GM18861 (cell line): ENCODE data around the gene SPHK2.

Experiments used
- ATAC-seq: cut with Tn5 transposase; IDR thresholded peaks from one replicate; pipeline ENCODE4 v1.9.1; 2021; ENCODE audit not compliant: unreplicated experiment

Gene SPHK2

DNA sequence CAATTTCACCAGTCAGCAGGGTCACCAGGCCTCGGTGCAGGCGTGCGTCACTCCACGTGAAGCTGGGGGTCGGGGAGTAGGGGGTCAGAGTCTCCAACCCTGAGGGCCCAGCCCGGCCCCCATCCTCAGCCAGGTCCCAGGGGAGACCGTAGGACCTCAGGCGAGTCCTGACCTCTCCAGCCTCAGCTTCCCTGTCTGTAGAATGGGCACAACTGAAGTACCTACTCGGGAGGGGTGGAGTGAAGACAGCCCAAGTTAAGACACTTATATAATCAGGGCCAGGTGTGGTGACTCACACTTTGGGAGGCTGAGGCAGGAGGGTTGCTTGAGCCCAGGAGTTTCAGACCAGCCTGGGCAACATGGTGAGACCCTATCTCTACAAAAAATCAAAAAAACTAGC, 15.5 kb upstream of the SPHK2 start:
- ATAC-seq: no peak

DNA sequence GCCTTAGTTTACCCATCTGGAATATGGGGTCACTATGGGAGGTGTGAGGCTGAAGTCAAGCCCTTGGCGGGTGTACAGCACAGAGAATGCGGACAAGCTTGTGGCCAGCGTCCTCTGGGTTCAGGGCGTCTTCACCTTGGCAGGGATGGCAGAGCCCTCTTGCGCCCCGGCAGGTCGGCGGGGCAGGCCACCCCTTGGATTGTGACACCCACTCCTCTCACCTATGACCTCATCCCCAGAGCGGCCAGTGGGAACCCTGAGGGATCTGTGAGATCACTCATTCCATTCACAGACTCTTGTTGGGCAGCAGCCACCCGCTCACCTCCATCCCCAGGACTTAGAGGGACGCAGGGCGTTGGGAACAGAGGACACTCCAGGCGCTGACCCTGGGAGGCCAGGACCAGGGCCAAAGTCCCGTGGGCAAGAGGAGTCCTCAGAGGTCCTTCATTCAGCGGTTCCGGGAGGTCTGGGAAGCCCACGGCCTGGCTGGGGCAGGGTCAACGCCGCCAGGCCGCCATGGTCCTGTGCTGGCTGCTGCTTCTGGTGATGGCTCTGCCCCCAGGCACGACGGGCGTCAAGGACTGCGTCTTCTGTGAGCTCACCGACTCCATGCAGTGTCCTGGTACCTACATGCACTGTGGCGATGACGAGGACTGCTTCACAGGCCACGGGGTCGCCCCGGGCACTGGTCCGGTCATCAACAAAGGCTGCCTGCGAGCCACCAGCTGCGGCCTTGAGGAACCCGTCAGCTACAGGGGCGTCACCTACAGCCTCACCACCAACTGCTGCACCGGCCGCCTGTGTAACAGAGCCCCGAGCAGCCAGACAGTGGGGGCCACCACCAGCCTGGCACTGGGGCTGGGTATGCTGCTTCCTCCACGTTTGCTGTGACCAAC, 12.6 kb upstream of the SPHK2 start, which contains the start of gene SPACA4:
Gene SPACA4 (plus strand): TSS at position 280 of the 896 bp plus-strand sequence. CDS start 237 bp downstream, at position 517.
- no peak for ATAC-seq

DNA sequence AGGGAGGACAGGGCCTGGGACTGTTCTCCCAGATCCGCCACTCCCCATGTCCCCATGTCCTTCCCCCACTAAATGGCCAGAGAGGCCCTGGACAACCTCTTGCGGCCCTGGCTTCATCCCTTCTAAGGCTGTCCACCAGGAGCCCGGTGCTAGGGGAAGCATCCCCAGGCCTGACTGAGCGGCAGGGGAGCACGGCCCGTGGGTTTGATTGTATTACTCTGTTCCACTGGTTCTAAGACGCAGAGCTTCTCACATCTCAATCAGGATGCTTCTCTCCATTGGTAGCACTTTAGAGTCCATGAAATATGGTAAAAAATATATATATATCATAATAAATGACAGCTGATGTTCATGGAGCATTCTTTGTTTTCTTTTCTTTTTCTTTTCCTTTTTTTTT, 11.9 kb upstream of the SPHK2 start:
- ATAC-seq: no peak

DNA sequence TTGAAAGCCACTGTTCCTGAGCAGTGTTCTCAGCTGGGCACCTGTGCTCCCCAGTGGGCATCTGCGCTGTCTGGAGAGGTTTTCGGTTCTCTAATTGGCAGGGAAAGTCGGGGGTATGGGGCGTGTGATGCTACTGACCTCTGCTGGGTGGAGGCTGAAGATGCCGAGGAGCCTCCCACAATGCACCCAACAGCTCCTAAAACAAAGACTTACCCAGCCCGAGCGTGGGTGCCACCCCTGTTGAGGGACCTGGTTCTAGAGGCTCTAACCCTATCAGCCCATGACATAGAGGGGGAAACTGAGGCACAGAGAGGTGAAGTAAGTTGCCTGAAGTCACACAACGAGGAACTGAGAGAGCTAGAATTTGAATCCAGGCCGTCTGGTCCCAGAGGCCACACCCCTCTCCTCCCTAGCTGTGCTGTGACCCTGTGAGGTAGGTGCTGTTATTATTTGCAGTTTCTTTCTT, 10.5 kb upstream of the SPHK2 start:
- ATAC-seq: no peak

DNA sequence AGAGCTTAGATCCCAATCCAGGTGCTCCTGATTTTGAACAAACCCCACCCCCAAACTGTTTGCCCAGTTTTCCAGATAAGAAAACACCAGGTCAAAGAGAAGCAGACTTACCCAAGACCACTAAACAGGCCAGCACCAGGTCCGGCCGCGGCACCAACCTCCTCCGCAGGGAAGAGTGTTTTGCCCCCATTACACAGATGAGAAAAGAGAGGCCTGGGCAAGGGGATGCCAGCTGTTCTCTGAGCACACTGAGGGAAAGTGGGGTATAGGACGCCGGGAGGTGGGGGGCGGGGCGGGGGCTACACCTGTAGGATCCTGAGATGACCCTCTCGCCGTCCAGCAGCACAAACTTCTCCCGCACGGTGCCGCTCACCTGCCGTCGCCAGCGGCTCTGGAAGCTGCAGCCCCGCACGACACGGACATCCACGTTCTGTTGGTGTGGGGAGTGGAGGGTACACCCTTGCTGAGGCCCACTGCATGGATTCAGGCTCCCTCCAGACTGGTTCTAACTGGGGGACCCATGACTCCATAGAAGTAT, 9.7 kb upstream of the SPHK2 start:
- no peak for ATAC-seq

DNA sequence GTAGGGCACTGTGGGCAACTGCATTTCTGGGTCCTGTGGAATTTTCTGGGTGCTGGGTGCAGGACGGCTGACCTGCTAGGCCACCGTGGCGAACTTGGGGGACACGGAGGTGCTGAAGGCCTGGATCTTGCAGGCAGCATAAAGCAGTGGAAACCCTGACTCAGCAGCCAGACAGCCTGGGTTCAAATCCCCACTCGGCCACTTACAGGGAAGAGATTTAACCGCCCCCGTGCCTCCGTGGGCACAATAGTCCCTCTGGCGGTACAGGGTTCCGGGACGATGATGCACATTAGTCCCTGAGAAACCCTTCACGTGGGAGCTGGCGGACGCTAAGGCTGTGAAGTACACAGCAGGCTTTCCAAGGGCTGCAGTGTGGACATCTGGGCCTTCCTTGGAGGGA, 7.4 kb upstream of the SPHK2 start:
- ATAC-seq: no peak

DNA sequence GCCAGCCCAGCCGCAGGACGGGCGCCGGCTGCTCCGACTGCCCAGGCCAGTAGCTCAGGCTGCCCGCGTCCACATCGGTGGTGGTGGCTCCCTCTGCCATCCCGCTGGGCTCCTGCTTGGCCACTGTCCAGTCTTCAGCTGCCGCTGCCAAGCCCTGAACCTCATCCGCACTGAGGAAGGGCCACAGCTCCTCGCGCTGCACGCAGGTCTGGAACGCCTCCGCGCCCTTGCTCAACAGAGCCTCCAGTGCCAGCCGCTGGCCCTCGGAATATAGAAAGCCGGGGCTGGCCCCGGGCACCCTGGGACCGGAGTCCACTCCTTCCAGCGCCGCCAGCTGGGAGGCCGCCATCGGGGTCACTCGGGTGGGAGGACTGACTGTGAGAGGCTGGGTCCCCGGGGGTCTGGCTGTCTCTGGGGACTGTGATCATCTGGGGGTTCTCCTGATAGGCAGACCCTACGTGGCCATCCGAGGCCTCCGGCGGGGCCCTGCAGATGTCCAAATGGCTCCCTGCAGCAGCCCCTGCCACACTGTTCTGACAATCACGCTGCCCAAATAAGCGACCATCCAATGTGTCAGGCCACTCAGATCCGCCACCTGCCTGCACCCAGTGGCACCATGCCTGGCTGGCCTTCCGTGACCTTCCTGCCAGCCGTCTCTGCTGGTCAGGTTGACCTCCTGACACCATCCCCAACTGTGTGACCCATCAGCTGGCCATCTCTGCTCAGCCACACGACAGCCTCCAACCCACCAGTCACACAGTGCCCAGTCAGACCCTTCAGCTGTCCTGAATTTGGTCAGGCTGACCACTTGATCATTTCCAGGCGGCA, 6.1 kb upstream of the SPHK2 start:
- ATAC-seq: no peak

DNA sequence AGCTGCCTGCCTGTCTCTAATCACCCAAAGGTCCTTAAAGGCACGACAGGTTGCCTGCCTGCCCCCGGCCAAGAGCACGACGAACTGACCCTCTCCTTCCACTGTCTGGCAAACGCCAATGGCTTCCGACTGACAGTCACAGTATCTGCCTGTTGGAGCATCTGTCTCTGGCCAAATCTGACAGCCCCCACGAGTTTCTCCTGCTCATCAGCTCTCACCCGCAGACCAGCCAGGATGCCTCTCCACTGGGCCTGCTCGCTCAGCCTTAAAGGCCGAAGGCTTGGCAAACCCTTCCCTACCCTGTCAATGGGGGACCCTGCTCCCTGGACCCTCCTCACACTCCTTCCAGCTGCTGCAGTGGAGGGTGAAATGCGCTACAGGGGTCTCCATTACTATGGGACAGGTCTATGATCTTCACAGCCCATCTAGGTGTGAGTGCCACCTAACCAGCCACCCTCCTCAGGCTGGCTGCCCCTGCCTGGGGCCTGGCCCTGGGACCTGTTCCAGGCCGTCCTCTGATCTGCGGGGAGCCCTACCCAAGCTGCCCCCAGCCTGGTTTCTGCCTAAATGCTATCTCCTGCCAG, 5.4 kb upstream of the SPHK2 start:
- no peak for ATAC-seq

DNA sequence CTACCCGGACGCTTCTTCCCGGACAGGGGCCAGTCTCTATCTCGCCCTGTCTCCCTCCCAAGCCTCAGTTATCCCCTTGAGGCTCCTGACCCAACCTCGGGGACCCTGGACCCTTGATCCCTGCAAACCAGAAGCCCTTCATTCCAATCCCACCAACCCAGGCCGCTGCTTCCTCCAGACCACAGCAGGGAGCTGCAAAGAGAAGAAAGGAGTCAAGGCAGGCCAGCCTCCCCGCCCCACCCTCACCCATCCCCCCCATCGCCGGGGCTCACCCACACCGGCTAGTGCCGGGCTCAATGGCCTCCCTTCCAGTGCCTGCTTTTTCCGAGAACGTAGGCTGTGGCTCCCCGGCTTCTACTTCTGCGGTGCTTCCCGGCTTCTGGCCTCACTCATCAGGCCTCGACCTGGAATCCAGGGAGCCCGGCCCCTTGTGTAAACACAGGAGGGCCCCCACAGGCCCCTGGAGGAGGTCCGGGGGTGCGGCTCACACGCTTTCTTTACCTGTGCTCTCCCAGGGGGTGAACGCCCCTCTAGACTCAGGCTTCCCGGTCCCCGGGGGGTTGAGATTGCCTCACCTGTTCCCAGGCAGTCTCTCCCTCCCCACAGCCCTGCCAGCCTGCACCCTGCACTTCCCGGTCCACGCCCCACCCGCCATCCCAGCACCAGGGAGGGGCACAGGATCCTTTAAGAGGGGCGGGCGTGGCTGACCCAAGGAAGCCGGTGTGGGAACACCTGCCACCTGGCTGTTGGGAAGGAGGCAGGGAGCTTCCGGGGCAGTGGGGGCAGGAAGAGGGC, 4.7 kb upstream of the SPHK2 start, which contains the start of gene FAM83E:
Gene FAM83E (minus strand): TSS at position 641 of the 795 bp plus-strand sequence. CDS start 1,704 bp downstream, outside the sequence.
- no peak for ATAC-seq

DNA sequence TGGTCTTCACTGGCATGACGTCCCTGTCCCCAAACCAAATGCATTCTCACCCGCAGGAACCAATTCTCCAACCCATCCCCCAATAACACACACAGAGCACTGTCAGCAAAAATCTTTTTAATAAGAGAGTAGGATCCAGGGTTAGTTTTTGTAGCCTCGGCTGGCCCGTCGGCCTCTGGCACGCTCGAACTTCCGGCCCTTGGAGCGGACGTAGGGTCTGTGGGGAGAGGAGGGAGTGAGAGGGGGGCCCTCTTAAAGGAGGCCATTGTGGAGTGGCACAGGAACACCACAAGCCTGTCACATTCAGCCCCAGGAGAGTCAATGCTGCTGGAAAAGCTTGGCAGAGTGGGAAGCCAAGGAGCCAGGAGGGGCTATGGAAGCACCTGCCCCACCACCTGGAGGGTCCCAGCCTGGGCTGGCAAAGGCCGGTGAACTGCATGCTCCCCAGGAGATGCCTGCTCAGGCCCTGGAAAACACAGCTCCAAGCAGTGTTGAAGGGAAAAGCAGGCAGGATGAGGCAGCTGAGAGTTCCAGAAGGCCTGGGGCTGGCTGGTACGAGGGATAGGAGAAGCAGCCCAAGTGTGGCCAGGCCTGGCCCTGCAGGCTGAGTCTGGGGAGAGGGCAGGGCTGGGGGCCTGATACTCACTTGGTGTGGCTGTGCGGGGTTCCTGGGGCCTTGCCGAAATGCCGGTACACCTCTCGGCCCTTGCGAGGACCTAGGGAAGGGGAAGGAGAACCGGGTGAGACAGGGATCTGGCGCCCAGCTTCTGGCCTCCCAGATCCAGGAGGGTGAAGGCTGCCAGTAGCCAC, 3.9 kb upstream of the SPHK2 start:
- no peak for ATAC-seq

DNA sequence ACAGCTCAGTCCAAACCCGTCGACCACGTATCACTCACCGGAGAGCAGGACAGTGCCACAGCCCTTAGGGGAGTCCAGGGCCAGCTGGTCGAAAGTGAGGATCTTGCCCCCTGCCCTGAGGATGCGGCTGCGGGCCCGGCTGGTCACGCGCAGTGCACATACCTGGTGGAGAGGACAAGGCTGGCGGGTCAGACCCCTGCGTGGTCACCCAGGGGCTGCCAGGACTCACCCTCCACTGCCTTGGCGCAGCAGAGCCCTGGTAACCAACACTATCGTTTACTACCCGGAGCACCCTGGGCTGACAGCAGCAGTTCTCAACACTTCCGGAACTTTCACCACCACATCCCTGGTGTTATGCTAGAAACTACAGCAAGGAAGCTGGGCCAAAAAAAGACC, 3.3 kb upstream of the SPHK2 start:
- no peak for ATAC-seq

DNA sequence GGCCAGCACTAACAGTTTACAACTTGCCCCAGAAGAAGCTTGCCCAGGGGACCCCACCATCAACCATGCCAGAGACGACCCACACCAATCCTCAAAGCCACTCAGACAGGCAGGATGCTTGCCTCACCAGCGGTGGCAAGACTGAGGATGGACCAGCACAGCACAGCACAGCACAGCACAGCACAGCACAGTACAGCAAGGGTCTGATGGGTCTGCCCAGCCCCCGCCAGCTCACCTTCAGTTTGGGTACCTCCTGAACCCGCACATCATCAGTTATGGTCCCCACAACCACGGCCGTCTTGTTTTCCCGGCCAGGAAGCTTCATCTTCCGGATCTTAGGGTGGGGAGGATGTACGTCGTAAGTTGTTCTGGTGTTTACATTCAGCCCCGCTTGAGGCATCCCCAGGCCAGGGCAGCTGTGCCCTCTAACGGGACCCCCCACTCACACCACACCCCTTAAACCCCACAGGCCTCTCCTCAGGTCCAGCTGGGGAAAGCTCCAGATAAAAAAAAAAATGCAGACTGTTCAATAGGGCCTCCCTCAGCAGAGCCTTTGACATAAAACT, 2.7 kb upstream of the SPHK2 start:
- ATAC-seq: no peak

DNA sequence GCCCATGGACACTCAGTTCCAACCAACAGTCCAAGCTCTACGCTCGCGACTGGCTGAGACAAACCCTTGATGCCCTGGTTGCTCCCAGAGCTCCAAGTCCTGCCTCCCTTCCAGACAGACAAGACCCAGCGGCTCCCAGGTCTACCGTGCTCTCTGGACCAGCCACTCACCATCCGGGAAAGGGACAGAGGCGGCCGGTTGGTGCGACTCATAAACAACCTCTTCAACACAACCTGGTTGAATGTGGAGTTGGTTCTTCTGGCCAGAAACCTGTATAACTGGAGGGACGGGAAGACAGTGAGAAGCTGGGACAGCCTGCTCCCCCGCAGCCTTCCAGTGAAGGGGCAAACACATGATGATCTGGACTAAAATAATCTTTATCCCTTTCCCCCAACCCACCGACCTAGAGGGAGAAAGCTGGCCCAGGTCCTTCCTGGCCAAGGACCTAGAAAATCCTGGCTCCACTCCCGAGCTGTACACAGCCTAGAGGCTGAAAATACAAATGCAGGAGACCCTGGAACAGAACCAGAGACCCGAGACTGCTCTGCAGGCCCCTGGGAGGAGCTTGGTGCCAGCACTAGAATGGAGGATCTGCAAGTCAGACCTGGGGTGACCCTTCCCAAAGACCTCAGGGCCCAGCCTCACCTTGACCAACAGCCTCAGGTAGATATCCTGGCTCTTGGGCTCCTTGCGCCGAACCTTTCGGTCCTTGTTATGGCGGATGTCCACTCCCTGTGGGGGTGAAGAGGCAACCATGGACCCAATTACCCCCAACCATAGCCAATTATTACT, 2.0 kb upstream of the SPHK2 start:
- no peak for ATAC-seq

DNA sequence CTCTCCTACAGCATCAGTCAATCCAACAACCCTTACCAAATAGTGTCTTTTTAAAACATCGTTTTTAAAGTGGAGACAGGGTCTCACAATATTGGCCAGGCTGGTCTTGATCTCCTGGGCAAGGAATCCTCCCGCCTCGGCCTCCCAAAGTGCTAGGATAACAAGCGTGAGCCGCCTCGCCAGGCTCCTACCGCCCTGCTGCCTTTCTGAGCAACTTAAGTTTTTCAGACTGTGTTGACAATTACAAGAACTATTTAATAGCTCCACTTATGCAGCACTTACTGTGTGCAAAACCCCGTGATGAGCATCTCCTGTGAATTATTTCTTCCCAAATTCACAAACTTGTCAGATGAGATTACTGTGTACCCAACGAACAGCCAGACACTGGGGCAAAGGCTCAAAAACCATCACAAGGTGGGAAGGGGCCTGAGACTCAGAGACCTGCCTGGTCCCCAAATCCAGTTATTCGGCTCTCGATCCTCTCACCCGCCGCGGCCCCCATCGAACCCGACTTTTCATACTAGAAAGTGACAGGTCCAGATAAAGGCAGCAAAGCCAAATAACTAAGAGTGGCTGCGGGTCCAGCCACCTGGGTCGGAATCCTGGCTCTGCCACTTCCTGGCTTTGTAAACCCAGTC, 909 bp upstream of the SPHK2 start:
- no peak for ATAC-seq

DNA sequence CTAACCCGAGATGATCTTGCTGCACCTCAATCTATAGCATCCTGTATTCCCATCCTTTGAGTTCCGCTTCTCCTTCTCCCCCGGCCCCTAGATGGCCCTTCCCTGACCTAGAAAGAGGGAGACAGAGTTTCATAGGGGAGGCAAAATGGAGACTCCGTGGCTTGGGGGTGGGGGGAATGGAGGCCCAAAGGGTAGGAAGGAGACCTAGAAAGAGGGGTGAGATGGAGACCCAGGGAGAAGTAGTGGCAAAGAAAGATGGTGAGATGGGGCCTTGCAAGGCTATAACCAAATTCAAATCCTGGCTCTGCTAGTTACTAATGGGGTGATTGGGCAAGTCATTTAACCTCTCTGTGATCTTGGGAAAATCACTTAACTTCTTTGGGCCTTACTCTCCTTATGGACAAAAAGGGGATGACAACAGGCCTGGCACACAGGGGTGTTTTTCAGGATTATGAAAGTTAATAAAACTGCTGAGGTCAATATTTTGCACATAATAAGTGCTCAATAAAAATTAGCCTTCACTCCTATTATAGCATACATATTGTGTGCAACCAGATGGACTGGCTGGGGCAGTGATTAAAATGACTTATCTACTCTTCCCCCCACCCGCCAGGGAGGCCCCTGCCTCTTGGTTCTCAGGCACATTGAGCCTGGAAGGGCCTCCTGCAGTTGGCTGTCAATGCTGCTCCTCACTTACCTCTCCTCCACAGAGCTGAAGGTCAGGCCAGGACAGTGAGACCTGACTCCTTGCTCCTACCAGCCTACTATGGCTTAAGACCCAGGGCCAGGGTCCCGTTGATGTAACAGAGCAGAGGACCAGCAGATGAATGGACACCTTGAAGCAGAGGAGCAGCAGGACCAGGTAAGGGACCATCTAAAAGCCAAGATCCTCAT, 633 bp downstream of the SPHK2 start:
- ATAC-seq: no peak

DNA sequence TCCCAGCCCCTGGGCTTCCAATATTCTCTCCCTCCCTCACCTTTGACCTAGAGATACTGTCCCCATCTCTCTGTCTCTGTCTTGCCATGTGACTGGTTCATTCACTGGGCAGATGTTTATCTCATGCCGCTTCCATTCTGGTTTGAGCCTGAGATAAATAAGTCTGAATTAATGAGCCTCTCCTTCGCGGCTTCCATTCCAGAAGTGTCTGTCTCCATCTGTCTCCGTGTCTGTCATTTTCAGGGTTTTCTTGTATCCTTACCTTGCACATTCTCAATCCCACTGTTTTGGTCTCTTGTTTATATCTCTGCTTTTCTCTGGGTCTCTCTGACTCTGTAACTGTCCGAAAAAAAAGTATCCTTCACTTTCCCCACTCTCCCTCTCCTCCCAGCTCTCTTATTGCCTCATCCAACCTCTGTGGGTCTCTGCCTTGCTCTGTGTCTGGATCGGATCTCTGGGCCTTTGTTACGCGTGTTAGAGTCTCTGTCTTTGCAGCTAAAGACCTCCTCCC, 4.3 kb downstream of the SPHK2 start:
- no peak for ATAC-seq
